A549 (cell line): ENCODE measurements around the gene PDS5B.

ENCODE experiments used
- CHD2 ChIP-seq: fragments of 150-350 bp; IDR thresholded peaks from 2 replicates; pipeline ENCODE4 v1.6.1; 2014; ENCODE audit warnings: low read length; ENCODE audit not compliant: partially characterized antibody
- CHD4 ChIP-seq: fragments of 200-600 bp; sonication (generic); IDR thresholded peaks from 2 replicates; pipeline ENCODE4 v1.6.1; 2016; ENCODE audit warnings: antibody characterized with exemption, mild to moderate bottlenecking, borderline replicate concordance
- CTCF ChIP-seq: fragments of >200 bp; sonication (Bioruptor Twin); formaldehyde crosslinking; IDR thresholded peaks from 3 replicates; pipeline ENCODE4 v1.5.1; 2016
- ESRRA ChIP-seq: fragments of 150-350 bp; IDR thresholded peaks from 2 replicates; pipeline ENCODE4 v1.6.1; 2014; ENCODE audit warnings: mild to moderate bottlenecking, low read length, borderline replicate concordance
- NFE2L2 ChIP-seq: fragments of 150-350 bp; conservative IDR thresholded peaks from 2 replicates; pipeline ENCODE4 v1.6.1; 2014; ENCODE audit warnings: low read length
- POLR2A ChIP-seq: IDR thresholded peaks from 2 replicates; pipeline ENCODE4 v1.6.1; 2012; ENCODE audit warnings: mild to moderate bottlenecking, low read length
- TP53 ChIP-seq: fragments of 250-450 bp; sonication (Bioruptor Pico); IDR thresholded peaks from 2 replicates; pipeline ENCODE4 v1.5.0; 2021; ENCODE audit warnings: mild to moderate bottlenecking, moderate library complexity

GRCh38 chr13:32622827-32623226 is 36.6 kb downstream of the PDS5B start:
- no peak for TF ChIP-seq CTCF
- no peak for TF ChIP-seq ESRRA
- no peak for TF ChIP-seq POLR2A
- no peak for TF ChIP-seq CHD2
- no peak for TF ChIP-seq NFE2L2
- TF ChIP-seq CHD4, result no peak
- TF ChIP-seq TP53 (CRISPR knock-in tag), result no peak
